ENCODE measurements around the gene FAM170B.

The FAM170B gene

DNA sequence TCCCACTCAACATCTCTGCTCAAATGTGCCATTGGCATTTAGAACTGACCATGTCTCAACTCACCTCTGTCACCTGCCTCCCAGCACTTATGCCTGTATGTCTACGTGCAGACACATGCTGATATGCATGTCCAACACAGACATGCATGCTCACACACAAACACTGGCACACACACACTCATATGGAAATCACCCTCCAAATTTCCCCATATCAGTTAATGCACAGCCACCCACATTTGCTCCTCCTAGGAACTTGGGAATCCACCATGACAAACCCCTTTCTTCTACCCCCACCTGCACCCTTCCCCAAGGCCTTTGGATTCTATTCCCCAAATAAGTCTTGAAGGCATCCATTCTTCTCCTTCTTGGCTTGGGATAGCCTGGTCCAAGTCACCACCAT, 4.4 kb downstream of the FAM170B start:
- H3K4ac ChIP-seq (ENCODE audit: low read length) = no peak overlapping the region
- no peak overlapping the region for H4K91ac ChIP-seq (ENCODE audit: low read depth, low read length, poor library complexity)
- no peak overlapping the region for H4K8ac ChIP-seq (ENCODE audit: low read depth, low read length)
- no peak overlapping the region for H2BK15ac ChIP-seq (ENCODE audit: low read length)
- no peaks in the 10 kb centered on the region for H3K79me1 ChIP-seq (ENCODE audit: low read depth, low read length)
- no peak overlapping the region for H2BK12ac ChIP-seq (ENCODE audit: low read length)
- H3K4me2 ChIP-seq (ENCODE audit: insufficient read depth, low read length, poor library complexity, severe bottlenecking) = no peak overlapping the region
- no peak overlapping the region for H3K18ac ChIP-seq (ENCODE audit: low read length)
- no peak overlapping the region for H2AK5ac ChIP-seq (ENCODE audit: low read depth, low read length)
- H3K4me1 ChIP-seq (ENCODE audit: control insufficient read depth in 2 of 2, insufficient read depth in 1 of 2, low read depth in 1 of 2, low read length in 2 of 2) = peaks cover 0 to 2% of the 10 kb centered on the region in 2 donors
- H3K36me3 ChIP-seq (replicated peaks in 1 of 2; ENCODE audit: control insufficient read depth in 2 of 2, insufficient read depth in 2 of 2, low read length in 2 of 2) = no peaks in the 10 kb centered on the region
- no peak overlapping the region for H3K4me3 ChIP-seq (ENCODE audit: low read length in 2 of 2)
- H3K14ac ChIP-seq (ENCODE audit: low read length) = no peak overlapping the region
- H2BK120ac ChIP-seq (ENCODE audit: low read depth, low read length) = no peak overlapping the region
- H2BK5ac ChIP-seq (ENCODE audit: low read length) = no peak overlapping the region
- H3K9me3 ChIP-seq (replicated peaks in 1 of 2; ENCODE audit: control insufficient read depth in 2 of 2, insufficient read depth in 1 of 2, low read depth in 1 of 2, low read length in 2 of 2) = no peaks in the 10 kb centered on the region
- no CpG with 5 or more reads among the region's 1 CpG for WGBS, 2 donors (ENCODE audit: extremely low coverage in 2 of 2, insufficient read length in 2 of 2, insufficient replicate concordance in 1 of 2)
- H3K27ac ChIP-seq (replicated peaks; ENCODE audit: low read length) = no peak overlapping the region
- no peak overlapping the region for H2AFZ ChIP-seq (ENCODE audit: low read length)
- no peak for DNase-seq (ENCODE audit: low spot score)
- peaks cover 0 to 2% (median 0%) of the 10 kb centered on the region in 3 experiments for H3K27me3 ChIP-seq (ENCODE audit: control insufficient read depth in 3 of 3, insufficient read depth in 3 of 3, low read depth in 1 of 3, low read length in 3 of 3)
- no peak overlapping the region for H3K9ac ChIP-seq (ENCODE audit: low read depth, low read length, poor library complexity)
- H3K23ac ChIP-seq (ENCODE audit: low read depth, low read length, poor library complexity) = no peak overlapping the region

GRCh38 chr10:49128854-49129253, 5.0 kb downstream of the FAM170B start:
- Histone ChIP-seq H3K23ac (ENCODE audit: low read depth, low read length, poor library complexity) (no peak overlapping the region), H3K4me1 (ENCODE audit: control insufficient read depth in 2 of 2, insufficient read depth in 1 of 2, low read depth in 1 of 2, low read length in 2 of 2) (peaks cover 0 to 2% of the 10 kb centered on the region in 2 donors), H3K18ac (ENCODE audit: low read length) (no peak overlapping the region), H3K4me2 (ENCODE audit: insufficient read depth, low read length, poor library complexity, severe bottlenecking) (no peak overlapping the region), H2AK5ac (ENCODE audit: low read depth, low read length) (no peak overlapping the region), H2BK120ac (ENCODE audit: low read depth, low read length) (no peak overlapping the region), H3K14ac (ENCODE audit: low read length) (no peak overlapping the region), H4K91ac (ENCODE audit: low read depth, low read length, poor library complexity) (no peak overlapping the region), H3K9me3 (replicated peaks in 1 of 2; ENCODE audit: control insufficient read depth in 2 of 2, insufficient read depth in 1 of 2, low read depth in 1 of 2, low read length in 2 of 2) (no peaks in the 10 kb centered on the region), H3K27ac (replicated peaks; ENCODE audit: low read length) (no peak overlapping the region), H3K4ac (ENCODE audit: low read length) (no peak overlapping the region), H3K27me3 (ENCODE audit: control insufficient read depth in 3 of 3, insufficient read depth in 3 of 3, low read depth in 1 of 3, low read length in 3 of 3) (peaks cover 0 to 2% (median 0%) of the 10 kb centered on the region in 3 experiments), H3K36me3 (replicated peaks in 1 of 2; ENCODE audit: control insufficient read depth in 2 of 2, insufficient read depth in 2 of 2, low read length in 2 of 2) (no peaks in the 10 kb centered on the region), H2BK5ac (ENCODE audit: low read length) (no peak overlapping the region), H3K9ac (ENCODE audit: low read depth, low read length, poor library complexity) (no peak overlapping the region), H2AFZ (ENCODE audit: low read length) (no peak overlapping the region), H3K79me1 (ENCODE audit: low read depth, low read length) (no peaks in the 10 kb centered on the region), H2BK12ac (ENCODE audit: low read length) (no peak overlapping the region), H4K8ac (ENCODE audit: low read depth, low read length) (no peak overlapping the region), H3K4me3 (ENCODE audit: low read length in 2 of 2) (no peak overlapping the region), H2BK15ac (ENCODE audit: low read length) (no peak overlapping the region)
- no peak for DNase-seq (ENCODE audit: low spot score)
- WGBS, 2 donors (ENCODE audit: extremely low coverage in 2 of 2, insufficient read length in 2 of 2, insufficient replicate concordance in 1 of 2) = no CpG with 5 or more reads among the region's 4 CpGs

- Histone ChIP-seq H3K4me3 (ENCODE audit: low read length in 2 of 2) (no peak overlapping the region), H4K8ac (ENCODE audit: low read depth, low read length) (no peak overlapping the region), H3K79me1 (ENCODE audit: low read depth, low read length) (no peaks in the 10 kb centered on the region), H3K4me2 (ENCODE audit: insufficient read depth, low read length, poor library complexity, severe bottlenecking) (no peak overlapping the region), H2BK15ac (ENCODE audit: low read length) (no peak overlapping the region), H2AK5ac (ENCODE audit: low read depth, low read length) (no peak overlapping the region), H3K23ac (ENCODE audit: low read depth, low read length, poor library complexity) (no peak overlapping the region), H3K27me3 (ENCODE audit: control insufficient read depth in 3 of 3, insufficient read depth in 3 of 3, low read depth in 1 of 3, low read length in 3 of 3) (peaks cover 0 to 12% (median 0%) of the 10 kb centered on the region in 3 experiments), H3K9me3 (replicated peaks in 1 of 2; ENCODE audit: control insufficient read depth in 2 of 2, insufficient read depth in 1 of 2, low read depth in 1 of 2, low read length in 2 of 2) (no peaks in the 10 kb centered on the region), H3K14ac (ENCODE audit: low read length) (no peak overlapping the region), H2BK120ac (ENCODE audit: low read depth, low read length) (no peak overlapping the region), H3K36me3 (replicated peaks in 1 of 2; ENCODE audit: control insufficient read depth in 2 of 2, insufficient read depth in 2 of 2, low read length in 2 of 2) (no peaks in the 10 kb centered on the region), H3K9ac (ENCODE audit: low read depth, low read length, poor library complexity) (no peak overlapping the region), H2AFZ (ENCODE audit: low read length) (no peak overlapping the region), H3K4me1 (ENCODE audit: control insufficient read depth in 2 of 2, insufficient read depth in 1 of 2, low read depth in 1 of 2, low read length in 2 of 2) (no peaks in the 10 kb centered on the region), H4K91ac (ENCODE audit: low read depth, low read length, poor library complexity) (no peak overlapping the region), H3K18ac (ENCODE audit: low read length) (no peak overlapping the region), H3K4ac (ENCODE audit: low read length) (no peak overlapping the region), H2BK5ac (ENCODE audit: low read length) (no peak overlapping the region), H3K27ac (replicated peaks; ENCODE audit: low read length) (no peak overlapping the region), H2BK12ac (ENCODE audit: low read length) (no peak overlapping the region)
- DNase-seq (ENCODE audit: low spot score) = no peak
- no CpG with 5 or more reads among the region's 7 CpGs for WGBS, 2 donors (ENCODE audit: extremely low coverage in 2 of 2, insufficient read length in 2 of 2, insufficient replicate concordance in 1 of 2)
These were observed 9.6 kb downstream of the FAM170B start for GRCh38 chr10:49123981-49124950.

GRCh38 chr10:49120911-49121310, 12.9 kb downstream of the FAM170B start:
- no peak overlapping the region for H4K8ac ChIP-seq (ENCODE audit: low read depth, low read length)
- no peaks in the 10 kb centered on the region for H3K9me3 ChIP-seq (replicated peaks in 1 of 2; ENCODE audit: control insufficient read depth in 2 of 2, insufficient read depth in 1 of 2, low read depth in 1 of 2, low read length in 2 of 2)
- no peak overlapping the region for H2BK12ac ChIP-seq (ENCODE audit: low read length)
- H3K9ac ChIP-seq (ENCODE audit: low read depth, low read length, poor library complexity) = no peak overlapping the region
- no peaks in the 10 kb centered on the region for H3K79me1 ChIP-seq (ENCODE audit: low read depth, low read length)
- no peak overlapping the region for H3K4me2 ChIP-seq (ENCODE audit: insufficient read depth, low read length, poor library complexity, severe bottlenecking)
- no peak overlapping the region for H4K91ac ChIP-seq (ENCODE audit: low read depth, low read length, poor library complexity)
- no peak overlapping the region for H2AK5ac ChIP-seq (ENCODE audit: low read depth, low read length)
- H3K36me3 ChIP-seq (replicated peaks in 1 of 2; ENCODE audit: control insufficient read depth in 2 of 2, insufficient read depth in 2 of 2, low read length in 2 of 2) = no peaks in the 10 kb centered on the region
- no peak for DNase-seq (ENCODE audit: low spot score)
- peaks cover 8 to 10% of the 10 kb centered on the region in 2 donors for H3K4me1 ChIP-seq (ENCODE audit: control insufficient read depth in 2 of 2, insufficient read depth in 1 of 2, low read depth in 1 of 2, low read length in 2 of 2)
- no peak overlapping the region for H2BK120ac ChIP-seq (ENCODE audit: low read depth, low read length)
- no peak overlapping the region for H2AFZ ChIP-seq (ENCODE audit: low read length)
- no peak overlapping the region for H3K18ac ChIP-seq (ENCODE audit: low read length)
- peak overlapping the region in 1 of 2 donors; percentile 13 for H3K4me3 ChIP-seq (ENCODE audit: low read length in 2 of 2)
- peaks cover 0 to 31% (median 0%) of the 10 kb centered on the region in 3 experiments for H3K27me3 ChIP-seq (ENCODE audit: control insufficient read depth in 3 of 3, insufficient read depth in 3 of 3, low read depth in 1 of 3, low read length in 3 of 3)
- no peak overlapping the region for H3K14ac ChIP-seq (ENCODE audit: low read length)
- WGBS, 2 donors (ENCODE audit: extremely low coverage in 2 of 2, insufficient read length in 2 of 2, insufficient replicate concordance in 1 of 2) = no CpG with 5 or more reads among the region's 3 CpGs
- no peak overlapping the region for H3K27ac ChIP-seq (replicated peaks; ENCODE audit: low read length)
- no peak overlapping the region for H3K23ac ChIP-seq (ENCODE audit: low read depth, low read length, poor library complexity)
- no peak overlapping the region for H2BK15ac ChIP-seq (ENCODE audit: low read length)
- H2BK5ac ChIP-seq (ENCODE audit: low read length) = no peak overlapping the region
- H3K4ac ChIP-seq (ENCODE audit: low read length) = no peak overlapping the region
